ELR (cell line): Measurements from ENCODE around the gene SLC2A9.
"Not testable (repeated sequence)": the region's sequence is repeated elsewhere in the genome, so short reads cannot be mapped to it uniquely, and the experiment has no call there.

Experiments
- DNase-seq: peaks from one replicate; pipeline ENCODE4 v3.0.0-alpha.2; 2015; ENCODE audit warnings: low read depth

SLC2A9 gene

DNA sequence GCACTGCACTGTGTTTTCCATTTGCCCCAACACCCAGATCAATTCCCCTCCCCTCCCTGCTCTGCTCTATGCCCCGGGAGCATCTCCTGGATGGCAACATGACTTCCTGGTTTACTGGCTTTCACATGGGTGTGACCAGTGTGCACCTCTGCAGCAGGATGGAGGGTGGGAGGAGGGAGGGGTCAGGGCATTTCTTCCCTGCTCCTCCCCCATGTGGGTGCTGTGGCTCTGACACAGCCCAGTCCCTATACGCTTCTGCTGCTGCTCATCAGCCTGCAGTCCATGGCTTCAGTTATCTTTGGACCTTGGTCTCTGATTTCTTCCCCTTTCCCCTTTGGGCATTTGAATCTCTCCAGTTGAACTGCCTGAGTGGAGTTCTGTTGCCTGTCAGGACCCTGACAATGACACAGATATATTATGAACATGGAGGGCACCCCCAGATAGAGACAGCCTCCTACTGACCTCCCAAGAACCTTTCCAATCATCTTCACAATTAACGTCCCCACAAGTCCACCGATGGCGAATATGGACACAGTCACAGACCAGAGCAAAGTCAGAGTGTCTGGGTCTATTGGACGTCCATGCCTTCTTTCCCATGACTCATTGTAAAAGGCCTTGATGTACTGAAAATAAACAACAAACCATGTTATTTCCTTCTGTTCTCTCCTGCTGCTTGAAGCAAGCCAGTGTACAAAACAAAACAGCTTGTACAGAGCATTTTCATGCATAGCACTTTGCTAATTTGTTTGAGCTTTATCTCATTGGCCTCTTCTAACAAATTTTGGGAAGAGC, 24.8 kb downstream of the SLC2A9 start:
- DNase-seq, result peak; percentile 9

DNA sequence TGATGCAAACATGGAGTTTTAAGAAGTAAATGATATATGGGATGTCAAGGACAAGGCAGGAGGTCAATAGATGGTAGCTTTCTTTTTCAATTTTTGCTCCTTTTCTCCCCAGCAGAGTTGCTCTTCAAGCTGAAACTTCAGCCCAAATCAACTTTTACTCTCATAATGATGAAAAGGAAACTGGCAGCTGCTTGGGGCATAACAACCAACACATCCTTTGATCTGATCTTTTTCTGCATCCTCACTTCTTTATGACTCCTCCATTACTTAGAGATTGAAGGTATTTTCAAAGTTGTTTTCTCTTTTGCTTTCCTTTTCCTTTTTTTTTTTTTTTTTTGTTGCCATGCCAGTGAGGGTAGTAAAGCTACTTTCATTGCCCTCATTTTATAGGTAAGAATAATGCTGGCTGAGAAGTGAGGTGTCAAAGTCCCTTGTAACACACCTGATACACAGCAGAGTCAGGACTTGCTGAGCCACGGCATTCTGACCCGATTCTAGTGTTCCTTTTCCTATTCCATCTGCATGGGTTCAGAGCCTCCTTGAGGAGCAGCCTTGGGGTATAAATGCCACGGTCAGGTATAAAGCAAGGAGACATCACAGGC, 26.9 kb downstream of the SLC2A9 start:
- DNase-seq, result no peak

DNA sequence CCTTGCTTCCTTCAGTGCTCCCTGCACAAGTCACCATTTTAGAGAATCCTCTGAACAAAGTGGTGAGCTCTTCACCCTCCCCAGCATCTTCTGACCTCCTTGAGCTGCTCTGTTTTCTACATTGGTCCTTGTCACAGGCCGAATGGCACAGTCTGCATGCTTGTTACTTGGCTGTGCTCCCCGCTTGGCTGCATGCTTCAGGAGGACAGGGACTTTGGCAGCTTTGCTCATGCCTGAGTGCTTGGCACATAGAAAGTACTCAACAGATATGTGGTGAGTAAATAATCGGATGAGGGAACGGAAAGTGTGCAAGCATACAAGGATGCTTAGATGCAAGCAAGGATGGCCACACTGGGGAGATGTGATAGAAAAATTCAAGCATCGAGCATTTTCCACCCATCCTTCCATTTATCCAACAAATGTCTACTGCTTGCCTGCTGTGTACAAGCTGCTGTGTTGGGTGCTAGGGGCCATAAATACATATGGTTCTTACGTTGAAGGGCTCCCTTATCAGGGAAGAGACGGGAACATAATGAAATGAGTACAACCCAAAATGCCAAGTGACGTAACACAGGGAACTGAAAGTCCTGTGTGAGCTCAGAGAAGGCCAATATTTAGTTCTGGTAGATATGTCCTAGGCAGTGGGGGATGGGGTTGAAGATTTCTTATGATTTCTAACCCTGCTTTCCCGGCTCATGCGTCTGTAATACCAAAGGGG, 31.2 kb downstream of the SLC2A9 start:
- no peak for DNase-seq

DNA sequence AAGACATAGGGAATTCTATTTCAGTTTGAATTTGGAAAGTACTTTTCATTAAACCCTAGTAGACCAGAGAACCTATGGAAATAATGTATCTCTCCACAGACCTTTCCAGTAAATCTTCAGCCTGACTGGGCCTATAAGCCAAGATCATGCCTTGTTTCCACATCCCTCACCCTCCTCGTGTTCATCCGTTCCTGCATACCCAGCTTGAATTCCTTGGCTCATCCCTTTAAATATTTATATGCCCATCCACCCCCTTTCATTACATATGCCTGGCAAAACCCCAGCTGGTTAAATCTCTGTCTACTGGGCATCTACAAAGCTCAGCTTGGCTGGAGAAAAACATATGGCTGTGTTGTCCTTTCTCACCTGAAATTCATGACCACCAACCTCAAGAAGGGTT, 32.4 kb downstream of the SLC2A9 start:
- DNase-seq, result no peak

DNA sequence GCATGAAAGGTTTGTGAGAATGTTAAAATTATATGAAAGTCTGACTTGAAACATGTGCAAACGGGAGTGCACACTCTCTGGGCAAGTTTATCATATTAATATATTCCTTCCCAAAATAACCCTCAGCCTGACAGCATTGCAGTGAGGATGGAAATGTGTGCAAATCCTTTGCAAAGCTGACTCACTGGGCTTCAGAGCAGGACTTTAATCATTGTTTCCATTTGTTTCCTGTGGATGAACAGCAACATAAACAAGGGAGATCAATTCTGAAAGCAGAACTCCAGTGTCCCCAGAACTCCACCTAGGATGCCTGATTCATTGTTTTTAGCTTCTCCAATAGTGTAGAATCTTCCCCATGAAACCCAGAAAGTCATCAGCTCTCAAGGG, 32.9 kb downstream of the SLC2A9 start:
- no peak for DNase-seq

DNA sequence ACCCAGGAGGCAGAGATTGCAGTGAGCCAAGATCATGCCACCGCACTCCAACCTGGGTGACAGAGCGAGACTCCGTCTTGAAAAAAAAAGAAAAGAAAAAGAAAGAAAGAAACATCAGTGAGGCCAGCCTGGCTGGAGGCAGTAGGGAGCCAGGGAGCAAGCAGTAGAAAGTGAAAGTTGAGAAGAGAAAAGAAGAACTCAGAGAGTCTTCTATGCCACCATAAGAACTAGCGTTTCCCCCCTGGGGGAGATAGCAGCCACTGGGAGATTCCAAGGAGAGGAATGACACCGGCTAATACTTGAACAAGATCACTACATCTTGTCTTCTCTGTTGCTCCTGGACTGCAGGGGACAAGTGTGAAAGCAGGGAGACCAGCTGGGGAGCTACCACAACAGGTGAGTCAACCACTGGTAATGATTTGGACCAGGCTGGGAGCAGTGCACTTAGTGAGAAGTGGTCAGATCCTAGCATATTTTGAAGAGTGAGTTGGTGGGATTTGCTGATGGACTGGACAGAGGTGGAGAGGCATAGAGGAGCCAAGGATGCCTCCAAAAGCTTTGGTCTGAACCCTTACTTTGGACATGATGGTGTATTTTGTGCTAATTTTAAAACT, 33.4 kb downstream of the SLC2A9 start:
- no peak for DNase-seq

DNA sequence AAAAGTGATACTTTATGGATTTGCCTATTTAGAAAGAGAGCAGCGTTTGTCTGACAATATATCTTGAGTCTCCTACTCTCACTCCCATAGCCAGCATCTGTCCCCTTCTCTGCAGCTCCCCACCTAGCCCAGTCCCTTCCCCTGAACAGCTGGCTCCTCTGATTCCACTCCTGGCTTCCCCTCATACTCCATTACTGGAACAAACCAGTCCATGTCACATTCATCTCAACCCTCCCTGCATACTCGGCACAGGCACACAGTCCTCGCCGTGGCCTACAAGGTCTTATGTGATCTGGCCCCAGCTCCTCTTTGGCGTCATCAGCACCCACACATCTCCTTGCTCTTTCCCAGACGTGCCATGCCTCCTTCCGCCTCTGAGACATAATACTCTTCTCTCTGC, 36.7 kb downstream of the SLC2A9 start:
- no peak for DNase-seq

DNA sequence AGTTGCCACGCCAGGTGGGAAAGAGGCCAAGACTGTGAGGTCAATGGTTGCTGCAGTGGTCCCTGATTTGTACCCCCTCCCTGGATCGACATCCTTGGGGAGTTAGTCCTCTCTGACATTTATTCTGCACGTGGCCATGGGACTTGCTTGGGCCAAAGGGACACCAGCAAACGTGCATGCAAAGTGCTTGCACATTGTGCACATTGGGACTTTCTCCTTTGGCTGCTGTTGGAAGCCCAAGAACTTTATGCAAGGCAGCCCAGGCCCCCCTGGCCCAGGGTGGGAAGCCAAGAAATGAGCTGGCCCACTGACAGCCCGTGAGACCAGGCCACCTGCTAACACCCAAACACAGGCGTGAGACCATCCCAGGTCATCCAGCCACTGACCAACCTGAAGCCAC, 38.1 kb downstream of the SLC2A9 start:
- no peak for DNase-seq

DNA sequence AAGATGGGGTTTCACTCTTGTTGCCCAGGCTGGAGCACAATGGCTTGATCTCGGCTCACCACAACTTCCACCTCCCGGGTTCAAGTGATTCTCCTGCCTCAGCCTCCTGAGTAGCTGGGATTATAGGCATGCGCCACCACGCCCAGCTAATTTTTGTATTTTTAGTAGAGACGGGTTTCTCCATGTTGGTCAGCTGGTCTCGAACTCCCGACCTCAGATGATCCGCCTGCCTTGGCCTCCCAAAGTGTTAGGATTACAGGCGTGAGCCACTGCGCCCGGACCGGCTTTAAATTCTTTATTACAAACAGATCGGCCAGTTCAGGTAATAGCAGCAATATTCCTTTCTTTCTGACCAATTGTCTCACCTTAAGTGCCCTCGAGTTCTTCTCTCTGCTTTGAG, 39.4 kb downstream of the SLC2A9 start:
- not testable (repeated sequence) for DNase-seq

DNA sequence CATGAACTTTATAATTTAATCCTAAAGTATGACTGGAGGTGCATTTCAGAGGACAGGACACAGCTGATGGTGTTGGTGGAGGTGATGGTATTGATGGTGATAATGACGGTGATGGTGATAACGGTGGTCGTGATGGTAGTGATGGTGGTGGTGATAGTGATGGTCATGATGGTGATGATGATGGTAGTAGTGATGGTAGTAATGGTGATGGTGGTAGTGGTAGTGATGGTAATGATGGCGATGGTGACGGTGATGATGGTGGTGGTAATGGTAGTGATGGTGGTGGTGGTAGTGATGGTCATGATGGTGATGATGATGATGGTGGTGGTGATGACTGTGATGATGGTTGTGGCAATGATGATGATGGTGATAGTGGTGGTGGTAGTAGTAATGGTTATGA, 40.4 kb downstream of the SLC2A9 start:
- DNase-seq, result no peak

DNA sequence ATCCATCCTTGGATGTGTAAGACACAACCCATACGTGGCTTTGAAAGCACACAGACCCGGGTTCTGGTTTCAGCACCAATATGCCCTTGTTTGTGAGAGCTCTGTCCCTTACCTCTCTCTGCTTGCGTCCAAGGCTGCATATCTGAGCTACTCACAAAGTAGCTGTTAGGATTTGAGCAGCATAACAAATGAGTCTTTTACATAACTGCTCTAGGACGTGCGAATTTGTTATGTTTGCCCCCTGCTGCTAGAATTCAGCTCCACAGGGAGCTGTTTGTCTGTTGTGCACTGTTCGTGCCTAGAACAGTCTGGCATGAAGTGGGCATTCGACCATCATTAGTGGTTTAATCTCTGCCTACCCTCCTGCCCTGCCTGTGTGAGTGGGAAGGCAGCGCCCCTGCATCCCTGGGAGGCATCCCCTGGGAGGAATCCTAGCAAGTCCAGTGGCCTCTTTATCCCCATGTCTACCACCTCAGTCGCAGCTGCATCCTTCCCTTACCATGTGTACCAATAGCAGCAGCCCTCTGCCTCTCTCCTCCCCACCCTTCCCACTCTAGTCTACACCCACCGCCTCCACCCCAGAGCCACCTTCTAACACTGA, 42.1 kb downstream of the SLC2A9 start:
- no peak for DNase-seq

DNA sequence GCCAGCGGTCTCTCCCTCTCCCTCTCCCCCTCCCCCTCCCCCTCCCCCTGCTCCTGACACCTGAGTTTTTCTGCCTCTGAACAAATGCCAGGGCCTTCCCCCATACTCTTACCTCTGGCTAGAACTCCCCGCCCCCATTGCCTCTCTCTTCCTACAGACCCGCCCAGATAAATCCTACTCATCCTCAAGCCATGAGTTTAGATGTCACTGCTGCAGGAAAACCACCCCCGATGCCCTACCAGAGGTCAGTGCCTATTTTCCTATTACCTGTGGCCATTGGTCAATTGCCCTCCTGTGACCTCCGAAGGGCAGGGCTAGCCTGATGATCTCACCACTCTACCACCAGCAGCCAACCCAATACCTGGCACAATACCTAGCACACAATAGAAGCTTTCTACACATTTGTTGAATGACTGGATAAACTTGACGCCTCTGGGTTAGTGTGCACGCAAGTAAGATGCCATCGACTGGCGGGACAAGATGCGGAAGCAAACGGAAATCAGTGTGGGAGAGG, 43.7 kb downstream of the SLC2A9 start:
- no peak for DNase-seq

DNA sequence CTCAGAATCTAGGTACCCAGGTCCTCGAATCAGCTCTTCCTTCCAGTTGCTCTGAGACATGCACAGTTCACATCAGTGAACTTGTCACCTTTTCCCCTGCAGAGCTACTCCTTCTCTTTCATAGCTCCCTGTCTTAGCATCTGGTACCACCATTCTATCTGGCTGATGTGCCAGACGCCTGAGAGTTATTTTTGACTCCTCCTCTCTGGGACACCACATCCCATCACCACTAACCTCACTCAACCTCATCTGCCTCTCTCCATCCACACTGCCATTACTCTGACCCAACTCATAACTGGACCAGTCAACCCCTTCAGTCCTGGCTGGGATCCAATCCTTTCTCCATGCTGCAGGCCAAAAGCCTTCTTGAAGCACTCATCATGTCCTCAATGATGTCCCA, 44.5 kb downstream of the SLC2A9 start:
- no peak for DNase-seq

DNA sequence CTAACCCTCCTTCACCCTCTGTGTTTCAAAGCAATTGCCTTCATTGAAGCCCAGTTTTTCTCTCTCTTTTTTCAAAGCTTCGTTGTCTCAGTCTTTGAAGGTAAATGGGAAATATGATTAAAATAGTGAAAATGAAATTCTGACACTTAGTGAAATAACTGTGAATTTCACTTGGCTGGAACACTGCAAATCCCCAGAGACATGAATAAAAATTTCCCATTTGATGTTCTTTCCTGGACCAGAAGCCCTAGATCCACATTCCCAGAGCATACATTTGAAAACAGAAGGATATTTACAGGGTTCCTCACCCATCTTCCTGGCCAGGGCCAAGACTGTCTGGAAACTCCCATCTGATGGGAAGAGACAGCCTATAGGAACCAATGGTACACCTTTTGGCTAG, 45.0 kb downstream of the SLC2A9 start:
- DNase-seq, result no peak

DNA sequence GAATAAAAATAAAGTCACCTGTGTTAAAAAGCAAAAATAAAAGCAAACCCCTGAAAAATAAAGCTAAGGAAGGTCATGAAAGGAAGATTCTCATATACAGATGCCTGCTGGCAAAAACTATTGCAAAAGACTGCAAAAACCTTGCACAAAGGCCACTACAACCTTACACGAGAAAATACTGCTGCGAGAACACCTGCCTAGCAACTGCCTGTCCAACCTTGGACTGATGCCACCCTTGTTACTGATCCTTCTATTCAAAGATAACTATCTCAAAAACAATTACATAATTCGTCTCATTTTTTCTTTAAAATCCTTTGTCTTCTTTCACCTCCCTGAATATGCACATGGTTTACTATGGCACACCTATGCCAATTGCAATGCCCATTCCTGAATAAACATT, 49.6 kb downstream of the SLC2A9 start:
- DNase-seq, result no peak

DNA sequence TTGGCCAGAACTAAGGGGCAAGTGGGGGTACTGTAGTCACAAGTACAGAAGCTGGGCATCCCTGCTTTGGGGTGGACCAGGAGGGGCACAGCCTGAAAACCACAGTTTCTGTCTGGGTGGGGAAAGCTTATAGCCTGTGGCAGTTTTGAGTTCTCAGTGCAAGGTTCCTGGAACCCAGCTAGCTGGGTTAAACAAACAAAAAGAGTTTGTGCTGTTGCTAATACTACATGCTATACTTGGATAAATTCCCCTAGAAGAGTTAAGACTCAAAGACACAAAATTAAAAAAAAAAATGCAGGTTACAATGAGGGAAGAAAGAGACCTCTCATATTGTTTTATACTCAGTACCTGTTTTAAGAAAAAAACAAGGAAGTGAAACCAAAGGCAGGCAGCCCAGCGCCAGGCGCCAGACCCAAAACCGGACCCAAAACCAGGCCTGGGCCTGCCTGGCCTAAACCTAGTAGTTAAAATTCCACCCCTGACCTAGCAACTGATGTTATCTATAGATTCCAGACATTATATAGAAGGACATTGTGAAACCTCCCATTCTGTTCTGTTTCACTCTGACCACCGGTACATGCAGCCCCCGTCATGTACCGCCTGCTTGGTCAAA, 50.8 kb downstream of the SLC2A9 start:
- DNase-seq, result no peak

DNA sequence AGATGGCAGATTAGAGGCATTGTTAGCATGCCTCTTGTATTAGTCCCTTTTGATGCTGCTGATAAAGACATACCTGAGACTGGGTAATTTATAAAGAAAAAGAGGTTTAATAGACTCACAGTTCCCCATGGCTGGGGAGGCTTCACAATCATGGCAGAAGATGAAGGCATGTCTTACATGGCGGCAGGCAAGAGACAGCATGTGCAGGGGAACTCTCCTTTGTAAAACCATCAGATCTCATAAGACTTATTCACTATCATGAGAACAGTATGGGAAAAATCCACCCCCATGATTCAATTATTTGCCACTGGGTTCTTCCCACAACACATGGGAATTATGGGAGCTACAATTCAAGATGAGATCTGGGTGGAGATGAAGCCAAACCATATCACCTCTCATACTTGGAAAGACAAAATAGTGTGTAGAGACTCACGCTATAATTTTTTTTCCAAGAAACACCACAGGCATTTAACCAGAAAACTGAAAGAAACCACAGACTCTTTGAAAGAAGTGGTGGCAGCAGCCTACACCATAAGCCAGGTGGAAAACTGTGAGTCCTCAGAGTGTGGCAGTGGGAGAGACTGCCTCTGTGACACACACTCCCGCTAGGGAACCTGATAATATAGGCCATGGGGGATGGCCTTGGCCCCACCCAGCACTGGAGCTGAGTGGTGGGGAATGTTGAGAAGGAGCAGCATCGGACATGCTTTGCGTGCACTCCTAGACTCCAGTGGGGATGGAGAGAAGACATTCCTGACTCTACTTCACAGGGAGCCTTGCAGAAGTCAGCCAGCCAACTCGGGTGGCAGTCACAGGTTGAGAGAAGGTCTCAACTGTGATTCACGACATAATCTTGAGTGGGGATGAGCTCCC, 51.5 kb downstream of the SLC2A9 start:
- DNase-seq, result no peak

DNA sequence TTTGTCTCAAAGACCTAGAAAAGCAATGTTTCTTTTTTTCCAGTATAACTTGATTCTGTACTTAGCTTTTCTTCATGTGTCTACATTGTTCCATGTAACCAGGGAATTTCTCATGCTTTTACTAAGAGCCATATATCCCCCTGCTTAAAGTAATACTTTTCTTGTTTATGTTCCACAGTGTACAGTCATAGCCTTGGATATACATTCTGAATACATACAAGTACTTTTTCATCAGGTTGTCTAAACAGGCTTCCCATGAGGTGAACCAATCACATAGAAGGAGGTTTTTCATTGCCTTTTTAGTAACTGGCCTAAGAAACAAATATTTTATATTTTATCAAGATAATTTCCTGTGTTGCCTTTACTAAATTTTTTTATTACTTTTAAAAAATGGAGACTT, 52.8 kb downstream of the SLC2A9 start:
- DNase-seq, result no peak

DNA sequence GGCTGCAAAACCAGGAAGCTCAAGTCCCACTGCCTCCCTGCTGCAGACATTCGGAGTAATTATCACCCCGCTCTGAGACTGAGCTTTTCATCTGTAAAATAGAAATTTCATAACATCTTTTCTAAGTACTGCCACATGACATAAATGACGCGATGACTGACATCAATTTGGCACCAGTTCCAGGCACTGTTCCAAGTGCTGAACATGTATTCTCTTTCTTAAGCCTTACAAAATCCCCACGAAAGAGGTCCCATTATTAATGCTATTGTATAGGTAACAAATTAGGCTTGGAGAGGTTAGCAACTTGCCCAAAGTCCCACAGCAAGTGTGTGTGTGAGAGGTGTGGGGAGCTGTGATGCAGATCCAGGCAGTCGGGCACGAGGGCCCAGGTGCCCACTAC, 56.4 kb downstream of the SLC2A9 start:
- no peak for DNase-seq

DNA sequence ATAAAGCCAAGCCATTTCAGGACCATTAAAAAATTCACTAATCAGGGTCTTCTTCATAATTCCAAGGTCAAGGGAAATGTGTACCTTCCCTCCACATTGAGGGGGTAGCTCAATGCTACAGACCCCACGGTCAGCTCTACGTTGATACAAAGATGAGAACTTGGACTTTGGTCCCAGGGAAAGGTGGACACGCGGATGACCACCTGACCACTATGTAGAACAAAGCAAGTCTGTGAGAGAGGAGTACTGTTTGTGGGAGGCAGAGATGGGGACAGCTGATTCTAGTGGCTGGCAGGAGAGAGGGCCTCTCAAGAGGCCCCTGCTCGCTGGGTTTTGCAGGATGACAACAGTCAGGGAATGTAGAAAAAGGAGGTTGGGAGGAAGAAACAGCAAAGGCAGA, 58.0 kb downstream of the SLC2A9 start:
- DNase-seq, result no peak
